Nephron (organoid): ENCODE results near the gene TPM1.
A peak's percentile ranks its signal among the peaks of the same experiment; 100 is the strongest.

Source experiments
- H3K27ac Mint-ChIP-seq, 3 experiments: 2 replicates each; pipeline ENCODE4 v1.8.0; 2020; ENCODE audit warnings: mixed read lengths in 3 of 3, mild to moderate bottlenecking in 2 of 3, moderate library complexity in 1 of 3
- H3K27me3 Mint-ChIP-seq: 2 replicates; pipeline ENCODE4 v1.8.0; 2021; ENCODE audit warnings: low read depth, mild to moderate bottlenecking, moderate library complexity, mixed read lengths
- H3K36me3 Mint-ChIP-seq: 2 replicates; pipeline ENCODE4 v1.8.0; 2020; ENCODE audit warnings: low read depth, mixed read lengths
- H3K4me1 Mint-ChIP-seq: 2 replicates; pipeline ENCODE4 v1.8.0; 2020; ENCODE audit warnings: mixed read lengths
- H3K4me3 Mint-ChIP-seq, 3 experiments: 2 replicates each; pipeline ENCODE4 v1.8.0; 2020; ENCODE audit warnings: mild to moderate bottlenecking in 3 of 3, mixed read lengths in 3 of 3, moderate library complexity in 2 of 3
- H3K9me3 Mint-ChIP-seq: 2 replicates; pipeline ENCODE4 v1.8.0; 2020; ENCODE audit warnings: mixed read lengths
- TF ChIP-seq, protein P1 (sequence below), 3 experiments: fragments of 200-600 bp; sonication (generic); IDR thresholded peaks; one replicate each; pipeline ENCODE4 v1.5.0; 2021; ENCODE audit warnings: antibody characterized with exemption in 3 of 3; ENCODE audit not compliant: unreplicated experiment in 3 of 3

The TPM1 gene

DNA sequence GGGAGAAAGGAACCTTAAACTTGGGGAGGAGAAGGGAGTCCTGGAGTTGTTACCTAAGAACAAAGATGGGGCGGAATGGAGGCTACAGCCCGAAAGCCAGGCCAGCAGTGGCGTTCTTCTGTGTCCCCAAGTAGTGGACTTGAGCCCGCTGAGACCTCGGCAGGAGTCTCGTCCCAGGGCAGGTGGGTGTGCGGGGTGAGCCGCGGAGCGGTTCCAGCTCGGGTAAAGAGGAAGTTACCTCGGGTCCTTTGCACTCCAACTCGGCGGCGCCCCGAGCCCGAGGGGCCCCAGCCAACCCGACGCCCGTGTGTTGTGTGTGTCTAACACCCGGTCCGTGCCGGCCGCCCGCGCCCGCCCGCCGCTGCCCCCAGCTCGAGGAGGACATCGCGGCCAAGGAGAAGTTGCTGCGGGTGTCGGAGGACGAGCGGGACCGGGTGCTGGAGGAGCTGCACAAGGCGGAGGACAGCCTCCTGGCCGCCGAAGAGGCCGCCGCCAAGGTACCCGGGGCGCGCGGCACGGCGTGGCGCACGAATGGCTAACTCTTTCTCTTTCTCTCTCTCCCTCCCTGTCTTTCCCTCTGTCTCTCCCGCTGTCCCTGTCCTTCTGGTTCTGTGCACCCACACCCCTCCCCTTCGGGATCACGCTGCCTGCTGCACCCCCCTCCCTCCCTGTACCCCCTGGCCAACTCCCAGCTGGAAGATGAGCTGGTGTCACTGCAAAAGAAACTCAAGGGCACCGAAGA is 959 bp downstream of the TPM1 start:
- Mint-ChIP-seq H3K36me3 (peaks cover 24% of the 10 kb centered on the region), H3K4me1 (peaks cover 53% of the 10 kb centered on the region), H3K27ac (peak overlapping the region; percentile 69 to 92 (median 78)), H3K9me3 (peaks cover 2% of the 10 kb centered on the region), H3K4me3 (peak overlapping the region; percentile 97), H3K27me3 (peaks cover 21% of the 10 kb centered on the region)
- TF ChIP-seq, protein P1, sequence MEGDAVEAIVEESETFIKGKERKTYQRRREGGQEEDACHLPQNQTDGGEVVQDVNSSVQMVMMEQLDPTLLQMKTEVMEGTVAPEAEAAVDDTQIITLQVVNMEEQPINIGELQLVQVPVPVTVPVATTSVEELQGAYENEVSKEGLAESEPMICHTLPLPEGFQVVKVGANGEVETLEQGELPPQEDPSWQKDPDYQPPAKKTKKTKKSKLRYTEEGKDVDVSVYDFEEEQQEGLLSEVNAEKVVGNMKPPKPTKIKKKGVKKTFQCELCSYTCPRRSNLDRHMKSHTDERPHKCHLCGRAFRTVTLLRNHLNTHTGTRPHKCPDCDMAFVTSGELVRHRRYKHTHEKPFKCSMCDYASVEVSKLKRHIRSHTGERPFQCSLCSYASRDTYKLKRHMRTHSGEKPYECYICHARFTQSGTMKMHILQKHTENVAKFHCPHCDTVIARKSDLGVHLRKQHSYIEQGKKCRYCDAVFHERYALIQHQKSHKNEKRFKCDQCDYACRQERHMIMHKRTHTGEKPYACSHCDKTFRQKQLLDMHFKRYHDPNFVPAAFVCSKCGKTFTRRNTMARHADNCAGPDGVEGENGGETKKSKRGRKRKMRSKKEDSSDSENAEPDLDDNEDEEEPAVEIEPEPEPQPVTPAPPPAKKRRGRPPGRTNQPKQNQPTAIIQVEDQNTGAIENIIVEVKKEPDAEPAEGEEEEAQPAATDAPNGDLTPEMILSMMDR (IDR thresholded peaks at IDR 0.05; ENCODE audit: unreplicated experiment in 3 of 3), result no peak

DNA sequence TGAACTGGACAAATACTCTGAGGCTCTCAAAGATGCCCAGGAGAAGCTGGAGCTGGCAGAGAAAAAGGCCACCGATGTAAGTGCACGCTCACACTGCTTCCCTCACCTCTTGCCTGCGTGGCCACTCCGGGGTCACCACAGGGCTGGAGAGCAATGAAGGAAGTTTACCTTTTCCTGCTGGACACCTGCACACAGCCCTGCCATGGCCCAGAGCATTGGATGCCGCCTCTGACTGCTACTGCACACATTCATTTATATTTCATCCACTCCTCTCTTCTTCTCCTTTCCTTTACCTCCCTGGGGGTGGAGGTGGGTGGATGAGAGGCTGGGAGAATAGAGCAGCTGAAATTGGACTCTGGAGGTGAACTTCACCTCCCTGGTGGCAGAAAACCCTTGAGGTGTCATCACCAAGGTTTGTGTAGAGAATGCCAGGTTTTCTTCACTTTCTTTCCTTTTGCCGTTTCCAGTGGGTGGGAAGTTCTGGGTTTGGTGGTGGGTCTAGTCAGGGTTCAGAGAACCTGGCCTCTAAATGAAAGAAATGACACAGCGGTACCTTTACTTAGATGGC is 1.6 kb downstream of the TPM1 start:
- TF ChIP-seq, protein P1 (IDR thresholded peaks at IDR 0.05; ENCODE audit: unreplicated experiment in 3 of 3), result no peak
- Mint-ChIP-seq H3K9me3 (peaks cover 2% of the 10 kb centered on the region), H3K4me1 (peaks cover 54% of the 10 kb centered on the region), H3K27me3 (peaks cover 21% of the 10 kb centered on the region), H3K4me3 (peak overlapping the region; percentile 97), H3K36me3 (peaks cover 24% of the 10 kb centered on the region), H3K27ac (peak overlapping the region; percentile 57 to 91 (median 69))

DNA sequence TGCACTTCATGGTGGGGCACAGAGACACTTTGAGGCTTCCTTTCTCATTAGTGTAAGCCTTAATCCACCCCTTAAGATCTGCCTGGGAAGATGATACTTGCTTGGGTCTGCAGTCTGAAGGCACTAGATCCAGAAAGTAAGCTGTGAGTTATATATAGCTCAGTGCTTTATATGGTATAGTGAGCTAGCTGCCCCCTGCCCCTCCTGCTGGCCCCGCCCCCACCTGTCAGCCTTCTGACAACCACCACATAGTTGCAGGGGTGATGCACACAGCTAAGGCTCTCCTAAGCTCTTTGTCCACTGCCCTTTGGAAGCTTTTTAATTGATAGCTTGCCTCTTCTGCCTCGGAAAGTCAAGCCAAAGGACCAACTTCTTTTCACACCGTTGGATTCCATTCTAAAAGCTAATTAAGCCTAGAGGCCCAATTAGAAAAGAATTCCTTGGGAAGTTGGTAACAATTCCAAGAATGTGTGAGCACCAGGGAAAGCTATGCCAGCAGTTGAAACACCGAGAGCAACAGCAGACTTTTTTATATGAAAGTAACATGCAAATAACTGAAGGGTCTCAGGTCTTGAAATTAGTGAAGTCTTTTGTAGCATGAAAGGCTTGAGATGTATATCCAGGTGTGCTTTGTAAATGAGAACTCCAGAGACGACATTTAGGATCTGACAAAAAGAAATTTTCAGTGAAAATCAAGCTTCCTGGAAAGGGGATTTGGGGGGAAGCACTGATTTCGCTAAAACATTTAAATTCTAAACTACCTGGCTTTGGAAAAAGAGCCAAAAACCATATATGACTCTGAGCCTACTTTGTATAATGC is 2.3 kb downstream of the TPM1 start:
- H3K4me3 Mint-ChIP-seq, result peak overlapping the region; percentile 97
- H3K4me1 Mint-ChIP-seq, result peaks cover 61% of the 10 kb centered on the region
- H3K9me3 Mint-ChIP-seq, result no peaks in the 10 kb centered on the region
- TF ChIP-seq, protein P1 (IDR thresholded peaks at IDR 0.05; ENCODE audit: unreplicated experiment in 3 of 3), result no peak
- peak overlapping the region; percentile 57 to 91 (median 69) for H3K27ac Mint-ChIP-seq
- H3K27me3 Mint-ChIP-seq, result peaks cover 18% of the 10 kb centered on the region
- H3K36me3 Mint-ChIP-seq, result peaks cover 24% of the 10 kb centered on the region

DNA sequence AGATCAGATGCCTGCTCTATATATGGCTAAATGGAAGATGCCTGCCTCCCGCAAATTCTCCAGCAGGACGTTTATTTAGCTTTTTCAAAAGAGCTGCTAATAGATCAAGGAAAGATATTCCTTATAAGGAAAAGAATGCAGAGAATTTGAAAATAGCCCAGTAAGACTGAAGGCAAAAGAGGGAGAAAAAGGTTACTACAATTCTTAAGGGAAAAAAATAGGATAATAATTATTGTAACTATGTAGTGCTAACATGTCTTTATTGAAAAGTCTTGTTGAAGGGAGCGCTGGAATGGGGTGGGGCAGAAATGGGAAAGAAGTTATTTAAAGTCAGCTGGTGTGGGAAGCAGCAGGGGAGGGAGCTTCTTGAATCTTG is 2.9 kb downstream of the TPM1 start:
- H3K4me1 Mint-ChIP-seq, result peaks cover 67% of the 10 kb centered on the region
- H3K4me3 Mint-ChIP-seq, result peak overlapping the region; percentile 97
- peak overlapping the region; percentile 57 to 91 (median 69) for H3K27ac Mint-ChIP-seq
- TF ChIP-seq, protein P1 (IDR thresholded peaks at IDR 0.05; ENCODE audit: unreplicated experiment in 3 of 3), result no peak
- H3K36me3 Mint-ChIP-seq, result peaks cover 25% of the 10 kb centered on the region
- H3K9me3 Mint-ChIP-seq, result no peaks in the 10 kb centered on the region
- H3K27me3 Mint-ChIP-seq, result peaks cover 12% of the 10 kb centered on the region

DNA sequence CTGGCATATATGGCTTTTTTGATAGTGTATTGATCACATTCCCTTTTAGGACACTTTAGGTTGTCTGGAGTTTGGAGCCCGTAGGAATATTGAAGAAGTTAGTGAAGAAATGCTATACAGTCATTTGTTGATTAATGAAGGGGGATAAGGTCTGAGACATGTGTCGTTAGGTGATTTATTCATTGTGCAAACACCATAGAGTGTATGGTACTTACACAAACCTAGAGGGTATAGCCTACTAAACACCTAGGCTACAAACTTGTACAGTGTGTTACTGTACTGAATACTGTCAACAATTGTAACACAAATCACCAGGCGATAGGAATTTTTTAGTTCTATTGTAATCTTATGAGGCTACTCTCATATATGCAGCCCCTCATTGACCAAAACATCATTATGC is 3.3 kb downstream of the TPM1 start:
- Mint-ChIP-seq H3K27me3 (peaks cover 10% of the 10 kb centered on the region), H3K27ac (peak overlapping the region; percentile 57 to 91 (median 69)), H3K9me3 (no peaks in the 10 kb centered on the region), H3K36me3 (peaks cover 27% of the 10 kb centered on the region), H3K4me1 (peaks cover 71% of the 10 kb centered on the region), H3K4me3 (peak overlapping the region; percentile 97)
- TF ChIP-seq, protein P1 (IDR thresholded peaks at IDR 0.05; ENCODE audit: unreplicated experiment in 3 of 3), result no peak
